H1 (cell line): ENCODE measurements around the gene DGCR6L. TPM values are rescaled to one million over a fixed set of nuclear protein-coding genes. Genes with fewer than 3 reads are reported as not detected.

ENCODE experiments used
- BRCA1 ChIP-seq: IDR thresholded peaks from 2 replicates; pipeline ENCODE4 v1.6.1; 2012; ENCODE audit warnings: low read depth, low read length, improper control_type of control experiment
- CHD2 ChIP-seq: IDR thresholded peaks from 2 replicates; pipeline ENCODE4 v1.6.1; 2012; ENCODE audit warnings: low read length, improper control_type of control experiment
- NRF1 ChIP-seq: IDR thresholded peaks from 2 replicates; pipeline ENCODE4 v1.6.1; 2011; ENCODE audit warnings: mild to moderate bottlenecking, low read depth, low read length, improper control_type of control experiment
- POLR2AphosphoS5 ChIP-seq: IDR thresholded peaks from 2 replicates; pipeline ENCODE4 v1.6.1; 2011; ENCODE audit warnings: low read depth, low read length
- SIN3A ChIP-seq, 2 experiments: IDR thresholded peaks in 1 of 2; conservative IDR thresholded peaks in 1 of 2; 2 replicates each; pipeline ENCODE4 v1.6.1; 2011 to 2012; ENCODE audit warnings: low read length in 2 of 2, improper control_type of control experiment in 1 of 2, low read depth in 1 of 2, mild to moderate bottlenecking in 1 of 2
- SP2 ChIP-seq: IDR thresholded peaks from 2 replicates; pipeline ENCODE4 v1.6.1; 2012; ENCODE audit warnings: mild to moderate bottlenecking, low read length, inconsistent platforms
- TBP ChIP-seq: IDR thresholded peaks from 2 replicates; pipeline ENCODE4 v1.6.1; 2011; ENCODE audit warnings: low read depth, low read length, improper control_type of control experiment
- ZNF274 ChIP-seq: IDR thresholded peaks from 2 replicates; pipeline ENCODE4 v1.7.0; 2012; ENCODE audit warnings: low read length, borderline replicate concordance; ENCODE audit errors: extremely low read depth
- polyA plus RNA-seq, 7 experiments: library from polyadenylated mRNA; depleted of rRNA in 3 of 7; stranded (reverse) in 5 of 7; unstranded in 2 of 7; fragments of >200 nt in 5 of 7; fragments of 200-250 nt in 2 of 7; gene quantifications; 1 replicate in 5 of 7; 2 replicates in 1 of 7; 4 replicates in 1 of 7; pipeline versions ENCODE4 v1.2.1 to v1.2.3, GENCODE V29; 2011 to 2013; ENCODE audit warnings: missing spikeins in 2 of 7, mixed read lengths in 2 of 7
- total RNA-seq: library from RNA; stranded (reverse); fragmentation: NEBNext Ultra II Directional; extraction: Animal tissue kit (Norgen Biotek cat#: 25700); gene quantifications from 2 replicates; pipeline ENCODE4 v1.2.1, GENCODE V29; 2021

The DGCR6L gene
- total and polyA plus RNA-seq, 2 of the 8 experiments (the other 6 are each of a cell fraction or from before 2014, with no cell fraction given), result 43.6 to 72.6 TPM

- TF ChIP-seq POLR2AphosphoS5 (no peak), NRF1 (no peak), SP2 (no peak), ZNF274 (no peak), TBP (no peak), SIN3A (conservative IDR thresholded peaks at IDR 0.05 in 1 of 2, IDR thresholded peaks at IDR 0.05 in 1 of 2; ENCODE audit: low read depth in 1 of 2, low read length in 2 of 2) (no peak), BRCA1 (no peak), CHD2 (no peak)
Measured at GRCh38 chr22:20264614-20265452, 55.0 kb downstream of the DGCR6L start (continued).

Other genes starting within 250 kb of the DGCR6L start
- 42.3 and 43.7 TPM in 2 replicates for gene DGCR8, start 239.8 kb downstream of the DGCR6L start, total RNA-seq
- 23.7 and 42.5 TPM in 2 replicates for gene DGCR8, start 239.8 kb downstream of the DGCR6L start, polyA plus RNA-seq (2011; rRNA removed)
- 484 and 495 TPM in 2 replicates for gene RANBP1, start 204.0 kb downstream of the DGCR6L start, total RNA-seq
- gene RANBP1, start 204.0 kb downstream of the DGCR6L start, polyA plus RNA-seq (2011; rRNA removed), result 343 and 465 TPM in 2 replicates
- gene TRMT2A, start 202.8 kb downstream of the DGCR6L start, total RNA-seq, result 44.9 and 47.9 TPM in 2 replicates
- gene TRMT2A, start 202.8 kb downstream of the DGCR6L start, polyA plus RNA-seq (2011; rRNA removed), result 50.3 and 73.2 TPM in 2 replicates
- 64.0 and 65.6 TPM in 2 replicates for gene ZDHHC8, start 188.3 kb downstream of the DGCR6L start, total RNA-seq
- gene ZDHHC8, start 188.3 kb downstream of the DGCR6L start, polyA plus RNA-seq (2011; rRNA removed), result 18.6 and 44.4 TPM in 2 replicates
- gene CCDC188, start 169.0 kb downstream of the DGCR6L start, total RNA-seq, result not detected in 2 replicates
- not detected in 2 replicates for gene CCDC188, start 169.0 kb downstream of the DGCR6L start, polyA plus RNA-seq (2011; rRNA removed)
- 21.8 and 22.5 TPM in 2 replicates for gene RTN4R, start 51.7 kb downstream of the DGCR6L start, total RNA-seq
- 41.3 and 51.5 TPM in 2 replicates for gene RTN4R, start 51.7 kb downstream of the DGCR6L start, polyA plus RNA-seq (2011; rRNA removed)
- gene ZNF74, start 74.1 kb upstream of the DGCR6L start, total RNA-seq, result 44.9 and 45.7 TPM in 2 replicates
- gene ZNF74, start 74.1 kb upstream of the DGCR6L start, polyA plus RNA-seq (2011; rRNA removed), result 29.7 and 35.3 TPM in 2 replicates
- 9.8 and 10.0 TPM in 2 replicates for gene SCARF2, start 117.8 kb upstream of the DGCR6L start, total RNA-seq
- 4.2 and 7.1 TPM in 2 replicates for gene SCARF2, start 117.8 kb upstream of the DGCR6L start, polyA plus RNA-seq (2011; rRNA removed)
- 9.3 and 9.4 TPM in 2 replicates for gene KLHL22, start 175.7 kb upstream of the DGCR6L start, total RNA-seq
- gene KLHL22, start 175.7 kb upstream of the DGCR6L start, polyA plus RNA-seq (2011; rRNA removed), result 14.2 and 16.2 TPM in 2 replicates
- gene MED15, start 187.6 kb upstream of the DGCR6L start, total RNA-seq, result 57.1 and 57.3 TPM in 2 replicates
- 28.3 and 37.8 TPM in 2 replicates for gene MED15, start 187.6 kb upstream of the DGCR6L start, polyA plus RNA-seq (2011; rRNA removed)